NCI-H446 (cell line): ENCODE results near the gene TMIGD2.
"Not testable (repeated sequence)": the region's sequence is repeated elsewhere in the genome, so short reads cannot be mapped to it uniquely, and the experiment has no call there.

Experiments used
- DNase-seq, 2 experiments: peaks; one replicate each; lab custom pipeline; 2025; lab: John Stamatoyannopoulos, UW

Gene TMIGD2

DNA sequence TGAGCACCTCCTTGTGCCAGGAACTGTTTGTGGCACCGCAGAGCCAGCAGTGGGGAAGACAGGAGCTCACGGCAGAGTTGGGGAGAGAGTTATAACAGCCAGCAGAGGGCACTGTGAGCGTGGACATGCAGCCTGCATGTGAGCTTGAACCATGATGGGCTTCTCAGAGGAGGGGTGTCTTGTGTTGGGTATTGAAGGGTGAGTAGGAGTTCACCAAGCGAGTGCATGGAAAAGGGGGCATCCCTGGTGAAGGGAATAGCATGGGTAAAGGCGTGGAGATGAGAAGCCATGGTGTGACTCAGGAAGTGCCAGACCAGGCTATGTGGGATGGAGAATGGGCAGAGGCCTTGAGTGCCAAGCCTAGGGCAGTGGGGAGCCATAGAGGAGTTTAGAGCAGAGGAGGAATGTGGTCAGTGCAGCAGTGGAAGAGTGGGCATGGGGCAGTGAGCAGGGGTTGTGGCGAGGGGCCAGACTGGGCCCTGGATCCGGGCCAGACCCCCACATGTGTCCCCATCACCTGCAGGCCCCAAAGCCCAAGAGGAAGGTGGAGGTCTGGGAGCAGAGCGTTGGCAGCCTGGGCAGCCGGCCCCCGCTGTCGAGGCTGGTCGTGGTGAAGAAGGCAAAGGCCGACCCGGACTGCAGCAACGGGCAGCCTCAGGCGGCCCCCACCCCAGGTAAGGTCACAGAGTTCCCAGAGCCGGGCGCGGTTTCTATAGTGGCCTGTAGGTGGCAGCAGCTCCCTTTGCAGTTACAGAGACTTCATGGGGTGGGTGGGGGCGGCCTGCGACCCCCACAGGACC is 34.9 kb downstream of the TMIGD2 start:
- peak in 1 of 2 experiments; percentile 40 for DNase-seq

- DNase-seq: no peak
These were observed 35.8 kb downstream of the TMIGD2 start for GRCh38 chr19:4266253-4267000.

GRCh38 chr19:4264812-4265211 is 37.4 kb downstream of the TMIGD2 start:
- DNase-seq: no peak

GRCh38 chr19:4260613-4261191 is 41.5 kb downstream of the TMIGD2 start:
- DNase-seq: no peak

DNA sequence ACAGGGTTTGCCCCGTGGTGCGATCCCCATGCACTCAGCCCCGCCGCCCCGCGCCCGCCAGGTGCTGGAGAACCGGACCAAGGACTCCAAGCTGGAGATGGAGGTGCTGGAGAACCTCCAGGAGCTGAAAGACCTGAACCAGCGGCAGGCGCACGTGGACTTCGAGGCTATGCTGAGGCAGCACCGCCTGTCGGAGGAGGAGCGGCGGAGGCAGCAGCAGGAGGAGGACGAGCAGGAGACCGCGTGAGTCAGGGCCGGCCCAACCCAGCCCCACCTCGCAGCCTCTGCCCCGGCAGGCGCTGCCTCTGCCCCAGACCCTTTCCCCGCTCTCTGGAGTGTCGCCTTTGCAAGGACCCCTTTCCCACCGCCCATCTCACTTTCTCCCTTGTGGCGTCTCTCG is 44.0 kb downstream of the TMIGD2 start:
- DNase-seq: no peak

GRCh38 chr19:4257025-4257424 is 45.2 kb downstream of the TMIGD2 start:
- no peak for DNase-seq

DNA sequence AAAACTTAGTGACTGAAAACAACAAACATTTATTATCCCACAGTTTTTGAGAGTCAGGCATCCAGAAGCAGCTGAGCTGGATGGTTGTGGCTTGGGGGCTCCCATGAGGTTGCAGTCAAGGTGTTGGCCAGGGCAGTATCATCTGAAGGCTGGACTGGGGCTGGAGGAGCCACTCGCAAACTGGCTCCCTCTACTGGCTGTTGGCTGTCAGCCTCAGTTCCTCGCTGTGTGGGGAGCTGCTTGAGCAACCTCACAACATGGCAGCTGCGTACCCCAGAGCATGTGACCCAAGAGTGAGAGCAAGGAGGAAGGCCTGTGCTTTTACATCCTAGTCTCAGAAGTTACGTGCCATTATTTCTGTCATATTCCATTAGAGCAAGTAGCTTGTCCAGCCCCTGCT is 45.6 kb downstream of the TMIGD2 start:
- no peak for DNase-seq

GRCh38 chr19:4246767-4247593 is 55.2 kb downstream of the TMIGD2 start, which contains the start of gene YJU2:
Gene YJU2, plus strand, starts transcription at chr19:4247080. Its CDS starts 67 bp downstream, at chr19:4247147.
- DNase-seq: peak; percentile 99 to 100

- DNase-seq: not testable (repeated sequence)
These were observed 56.3 kb downstream of the TMIGD2 start for GRCh38 chr19:4245938-4246337.
